ENCODE results near the gene CYP3A7.

DNA sequence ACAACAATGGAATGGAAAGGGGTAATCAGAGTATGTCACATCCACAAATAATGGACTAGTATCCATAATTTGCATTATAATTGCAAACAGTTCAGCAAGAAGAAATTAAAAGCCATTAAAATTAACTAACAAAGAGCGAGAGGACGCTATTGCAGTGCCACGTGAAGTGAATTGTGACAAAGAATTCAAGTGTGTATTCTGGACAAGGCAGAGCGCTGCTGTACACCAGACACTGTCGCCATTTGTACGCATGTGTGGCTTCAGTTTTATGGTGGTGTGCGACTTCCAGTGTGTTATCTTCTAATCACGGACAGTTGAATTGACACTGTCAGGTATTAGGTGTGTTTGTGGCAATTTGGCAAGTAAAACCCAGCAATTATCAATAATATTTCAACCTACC lies 66.5 kb downstream of the CYP3A7 start:
- TF ChIP-seq, protein P1, sequence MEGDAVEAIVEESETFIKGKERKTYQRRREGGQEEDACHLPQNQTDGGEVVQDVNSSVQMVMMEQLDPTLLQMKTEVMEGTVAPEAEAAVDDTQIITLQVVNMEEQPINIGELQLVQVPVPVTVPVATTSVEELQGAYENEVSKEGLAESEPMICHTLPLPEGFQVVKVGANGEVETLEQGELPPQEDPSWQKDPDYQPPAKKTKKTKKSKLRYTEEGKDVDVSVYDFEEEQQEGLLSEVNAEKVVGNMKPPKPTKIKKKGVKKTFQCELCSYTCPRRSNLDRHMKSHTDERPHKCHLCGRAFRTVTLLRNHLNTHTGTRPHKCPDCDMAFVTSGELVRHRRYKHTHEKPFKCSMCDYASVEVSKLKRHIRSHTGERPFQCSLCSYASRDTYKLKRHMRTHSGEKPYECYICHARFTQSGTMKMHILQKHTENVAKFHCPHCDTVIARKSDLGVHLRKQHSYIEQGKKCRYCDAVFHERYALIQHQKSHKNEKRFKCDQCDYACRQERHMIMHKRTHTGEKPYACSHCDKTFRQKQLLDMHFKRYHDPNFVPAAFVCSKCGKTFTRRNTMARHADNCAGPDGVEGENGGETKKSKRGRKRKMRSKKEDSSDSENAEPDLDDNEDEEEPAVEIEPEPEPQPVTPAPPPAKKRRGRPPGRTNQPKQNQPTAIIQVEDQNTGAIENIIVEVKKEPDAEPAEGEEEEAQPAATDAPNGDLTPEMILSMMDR (IDR thresholded peaks at IDR 0.05): no peak
- TF ChIP-seq POLR2AphosphoS5 (IDR thresholded peaks at IDR 0.05) (no peak), POLR2A (IDR thresholded peaks at IDR 0.05) (no peak)

Measured in prostate gland (tissue), 2 donors.